Mesendoderm (in vitro differentiated cells): Measurements from ENCODE around the gene DHX9.
A peak's percentile ranks its signal among the peaks of the same experiment; 100 is the strongest.

Experiments used
- DNase-seq: peaks from one replicate; pipeline ENCODE4 v3.0.0; 2013
- H2AK5ac ChIP-seq: 2 replicates; pipeline ENCODE4 v1.6.1; 2013; ENCODE audit warnings: low read length, inconsistent platforms
- H2BK120ac ChIP-seq: 2 replicates; pipeline ENCODE4 v1.6.1; 2013; ENCODE audit warnings: low read depth, mild to moderate bottlenecking, low read length, moderate library complexity, mixed read lengths
- H2BK15ac ChIP-seq: replicated peaks from 2 replicates; pipeline ENCODE4 v1.6.1; 2013; ENCODE audit warnings: low read depth, mild to moderate bottlenecking, moderate library complexity
- H2BK5ac ChIP-seq: 2 replicates; pipeline ENCODE4 v1.6.1; 2013; ENCODE audit warnings: low read length, inconsistent platforms
- H3K18ac ChIP-seq: 2 replicates; pipeline ENCODE4 v1.6.1; 2013; ENCODE audit warnings: mild to moderate bottlenecking, low read length, mixed read lengths
- H3K23ac ChIP-seq: one replicate; pipeline ENCODE4 v1.6.1; 2013; ENCODE audit warnings: low read length
- H3K27ac ChIP-seq: 2 replicates; pipeline ENCODE4 v1.5.1; 2013; ENCODE audit warnings: low read depth, mild to moderate bottlenecking, inconsistent platforms, low read length, moderate library complexity
- H3K27me3 ChIP-seq: 2 replicates; pipeline ENCODE4 v1.6.1; 2013; ENCODE audit warnings: low read length, control low read depth, mild to moderate bottlenecking, inconsistent platforms; ENCODE audit not compliant: insufficient read depth, poor library complexity
- H3K36me3 ChIP-seq: 2 replicates; pipeline ENCODE4 v1.6.1; 2013; ENCODE audit warnings: low read length, inconsistent platforms; ENCODE audit not compliant: control insufficient read depth, insufficient read depth
- H3K4ac ChIP-seq: one replicate; pipeline ENCODE4 v1.6.1; 2013; ENCODE audit warnings: low read depth, mild to moderate bottlenecking, low read length, moderate library complexity
- H3K4me1 ChIP-seq: 2 replicates; pipeline ENCODE4 v1.6.1; 2013; ENCODE audit warnings: low read depth, low read length, inconsistent platforms; ENCODE audit not compliant: control insufficient read depth
- H3K4me2 ChIP-seq: 2 replicates; pipeline ENCODE4 v1.6.1; 2013; ENCODE audit warnings: low read length
- H3K4me3 ChIP-seq: 2 replicates; pipeline ENCODE4 v1.5.1; 2013; ENCODE audit warnings: mild to moderate bottlenecking, low read length
- H3K56ac ChIP-seq: one replicate; pipeline ENCODE4 v1.6.1; 2013; ENCODE audit warnings: low read length
- H3K79me1 ChIP-seq: 2 replicates; pipeline ENCODE4 v1.6.1; 2013; ENCODE audit warnings: low read length, inconsistent platforms
- H3K79me2 ChIP-seq: 2 replicates; pipeline ENCODE4 v1.6.1; 2013; ENCODE audit warnings: mild to moderate bottlenecking, low read length; ENCODE audit not compliant: control insufficient read depth, insufficient read depth
- H3K9ac ChIP-seq: 2 replicates; pipeline ENCODE4 v1.6.1; 2013; ENCODE audit warnings: low read length, inconsistent platforms
- H4K5ac ChIP-seq: one replicate; pipeline ENCODE4 v1.6.1; 2013; ENCODE audit warnings: low read length
- H4K8ac ChIP-seq: one replicate; pipeline ENCODE4 v1.6.1; 2013; ENCODE audit warnings: low read depth, mild to moderate bottlenecking, control low read depth, low read length, moderate library complexity
- WGBS: extraction: QIAGEN DNeasy Blood & Tissue Kit; methylation state at CpG from one replicate; pipeline ENCODE4 v1.1.7; 2013; ENCODE audit warnings: low lambda C conversion rate, missing lambda C conversion rate; ENCODE audit not compliant: insufficient coverage; ENCODE audit errors: extremely low coverage; 5-methylcytosine and 5-hydroxymethylcytosine counted together

Gene DHX9

GRCh38 chr1:182802006-182802803 is 36.9 kb upstream of the DHX9 start:
- Histone ChIP-seq H3K27ac (no peak overlapping the region), H3K23ac (no peak overlapping the region), H3K79me2 (no peaks in the 10 kb centered on the region), H3K36me3 (no peaks in the 10 kb centered on the region), H3K9ac (no peak overlapping the region), H3K4ac (no peak overlapping the region), H3K56ac (no peak overlapping the region), H3K79me1 (no peaks in the 10 kb centered on the region), H4K5ac (no peak overlapping the region), H4K8ac (no peak overlapping the region), H3K4me3 (no peak overlapping the region), H3K18ac (no peak overlapping the region), H2AK5ac (no peak overlapping the region), H2BK5ac (no peak overlapping the region), H3K27me3 (no peaks in the 10 kb centered on the region), H3K4me2 (no peak overlapping the region), H2BK120ac (no peak overlapping the region), H3K4me1 (no peaks in the 10 kb centered on the region), H2BK15ac (no peak overlapping the region)
- DNase-seq = no peak
- no CpG with 5 or more reads among the region's 4 CpGs for WGBS

- no peak overlapping the region for H3K4me2 ChIP-seq
- H3K79me2 ChIP-seq = no peaks in the 10 kb centered on the region
- H4K8ac ChIP-seq = no peak overlapping the region
- no peaks in the 10 kb centered on the region for H3K4me1 ChIP-seq
- no CpG with 5 or more reads among the region's 1 CpG for WGBS
- H3K4ac ChIP-seq = no peak overlapping the region
- H3K56ac ChIP-seq = no peak overlapping the region
- H3K9ac ChIP-seq = no peak overlapping the region
- H3K27ac ChIP-seq = no peak overlapping the region
- no peak overlapping the region for H2BK120ac ChIP-seq
- no peaks in the 10 kb centered on the region for H3K27me3 ChIP-seq
- no peak overlapping the region for H2BK5ac ChIP-seq
- H2AK5ac ChIP-seq = no peak overlapping the region
- H4K5ac ChIP-seq = no peak overlapping the region
- H3K4me3 ChIP-seq = no peak overlapping the region
- no peak for DNase-seq
- H2BK15ac ChIP-seq = no peak overlapping the region
- no peak overlapping the region for H3K23ac ChIP-seq
- no peak overlapping the region for H3K18ac ChIP-seq
- no peaks in the 10 kb centered on the region for H3K36me3 ChIP-seq
- H3K79me1 ChIP-seq = no peaks in the 10 kb centered on the region
These were observed 35.3 kb upstream of the DHX9 start for GRCh38 chr1:182803846-182804245.

GRCh38 chr1:182806015-182806678 is 33.0 kb upstream of the DHX9 start:
- H3K18ac ChIP-seq = no peak overlapping the region
- no peak overlapping the region for H3K56ac ChIP-seq
- no peak overlapping the region for H2BK120ac ChIP-seq
- no peak overlapping the region for H3K4ac ChIP-seq
- no peaks in the 10 kb centered on the region for H3K27me3 ChIP-seq
- H3K36me3 ChIP-seq = no peaks in the 10 kb centered on the region
- no CpG with 5 or more reads among the region's 11 CpGs for WGBS
- H4K5ac ChIP-seq = no peak overlapping the region
- H3K9ac ChIP-seq = peak overlapping the region; percentile 7
- H3K79me2 ChIP-seq = no peaks in the 10 kb centered on the region
- no peak overlapping the region for H3K27ac ChIP-seq
- H3K4me3 ChIP-seq = no peak overlapping the region
- no peaks in the 10 kb centered on the region for H3K79me1 ChIP-seq
- H2AK5ac ChIP-seq = no peak overlapping the region
- no peak overlapping the region for H3K4me2 ChIP-seq
- H3K4me1 ChIP-seq = peaks cover 5% of the 10 kb centered on the region
- peak; percentile 92 for DNase-seq
- no peak overlapping the region for H2BK5ac ChIP-seq
- no peak overlapping the region for H2BK15ac ChIP-seq
- no peak overlapping the region for H4K8ac ChIP-seq
- H3K23ac ChIP-seq = no peak overlapping the region

GRCh38 chr1:182807907-182808306 is 31.2 kb upstream of the DHX9 start:
- Histone ChIP-seq H3K27ac (no peak overlapping the region), H2BK5ac (no peak overlapping the region), H3K79me1 (no peaks in the 10 kb centered on the region), H4K8ac (no peak overlapping the region), H3K36me3 (no peaks in the 10 kb centered on the region), H3K4ac (no peak overlapping the region), H3K4me1 (peaks cover 5% of the 10 kb centered on the region), H3K18ac (no peak overlapping the region), H4K5ac (no peak overlapping the region), H3K23ac (no peak overlapping the region), H2AK5ac (no peak overlapping the region), H3K79me2 (no peaks in the 10 kb centered on the region), H3K4me2 (no peak overlapping the region), H2BK120ac (no peak overlapping the region), H3K27me3 (no peaks in the 10 kb centered on the region), H2BK15ac (no peak overlapping the region), H3K56ac (no peak overlapping the region), H3K4me3 (no peak overlapping the region), H3K9ac (no peak overlapping the region)
- no CpG with 5 or more reads among the region's 3 CpGs for WGBS
- no peak for DNase-seq

GRCh38 chr1:182809414-182809957 is 29.7 kb upstream of the DHX9 start:
- no peak overlapping the region for H2BK15ac ChIP-seq

More at GRCh38 chr1:182809414-182809957, 29.7 kb upstream of the DHX9 start:
- Histone ChIP-seq H3K56ac (no peak overlapping the region), H2AK5ac (no peak overlapping the region), H3K4ac (no peak overlapping the region), H3K27ac (no peak overlapping the region), H3K9ac (no peak overlapping the region), H3K23ac (no peak overlapping the region), H2BK120ac (no peak overlapping the region), H2BK5ac (no peak overlapping the region), H4K8ac (no peak overlapping the region), H3K27me3 (no peaks in the 10 kb centered on the region), H3K79me2 (no peaks in the 10 kb centered on the region), H4K5ac (no peak overlapping the region), H3K4me1 (peaks cover 5% of the 10 kb centered on the region), H3K4me2 (no peak overlapping the region), H3K79me1 (no peaks in the 10 kb centered on the region), H3K36me3 (no peaks in the 10 kb centered on the region), H3K18ac (no peak overlapping the region), H3K4me3 (no peak overlapping the region)
- DNase-seq = no peak
- no CpG with 5 or more reads among the region's 3 CpGs for WGBS
